Stimulated activated naive CD8-positive, alpha-beta T cell treated with anti-CD3 and anti-CD28 coated beads, Interleukin-15, Interleukin-2, amounts not matched to agents 100 U/mL and 50 U/mL, for 24 hours (primary cell): ENCODE results near the gene TOM1L2.
"Not testable (repeated sequence)": the region's sequence is repeated elsewhere in the genome, so short reads cannot be mapped to it uniquely, and the experiment has no call there.

Source experiments
- ATAC-seq: fragments of 150-1000 bp; cut with Tn5 transposase; one replicate; pipeline ENCODE4 v1.10.0; 2021
- DNase-seq: peaks from one replicate; pipeline ENCODE4 v3.0.0; 2021

The TOM1L2 gene

GRCh38 chr17:17943281-17943984, 28.8 kb downstream of the TOM1L2 start:
- no peak for DNase-seq
- ATAC-seq = no peak

GRCh38 chr17:17942846-17943245, 29.4 kb downstream of the TOM1L2 start:
- ATAC-seq = no peak
- no peak for DNase-seq

GRCh38 chr17:17941015-17941414, 31.2 kb downstream of the TOM1L2 start:
- no peak for DNase-seq

DNA sequence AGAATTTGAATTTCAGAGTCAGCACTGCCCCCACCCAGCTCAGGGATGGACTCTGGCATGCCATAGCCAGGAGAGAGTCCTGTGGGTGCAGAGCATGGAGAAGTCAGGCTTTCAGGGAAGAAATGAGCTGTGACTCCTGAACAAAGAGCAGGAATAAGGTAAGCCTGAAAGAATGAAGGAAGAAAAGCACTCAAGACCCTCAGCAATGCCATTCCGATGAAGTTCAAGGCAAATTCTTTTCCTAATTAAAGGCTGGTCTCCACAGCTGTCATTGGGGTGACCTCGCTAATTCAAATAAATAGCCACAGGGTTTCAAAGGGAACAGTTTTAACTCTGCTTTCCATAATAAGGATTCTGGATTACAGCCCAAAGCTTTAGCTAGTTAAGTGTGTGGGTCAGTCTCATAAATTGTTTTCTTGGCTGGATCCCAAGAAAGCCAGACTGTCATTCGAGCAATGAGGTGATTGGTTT, 31.7 kb downstream of the TOM1L2 start:
- ATAC-seq = no peak

More at GRCh38 chr17:17941015-17941414, 31.2 kb downstream of the TOM1L2 start:
- no peak for ATAC-seq

GRCh38 chr17:17939941-17940340, 32.3 kb downstream of the TOM1L2 start:
- not testable (repeated sequence) for ATAC-seq, DNase-seq

More for the DNA sequence above, 31.7 kb downstream of the TOM1L2 start:
- DNase-seq = no peak

GRCh38 chr17:17938388-17939107, 33.7 kb downstream of the TOM1L2 start:
- no peak for DNase-seq
- no peak for ATAC-seq

GRCh38 chr17:17937958-17938357, 34.2 kb downstream of the TOM1L2 start:
- no peak for DNase-seq
- no peak for ATAC-seq

DNA sequence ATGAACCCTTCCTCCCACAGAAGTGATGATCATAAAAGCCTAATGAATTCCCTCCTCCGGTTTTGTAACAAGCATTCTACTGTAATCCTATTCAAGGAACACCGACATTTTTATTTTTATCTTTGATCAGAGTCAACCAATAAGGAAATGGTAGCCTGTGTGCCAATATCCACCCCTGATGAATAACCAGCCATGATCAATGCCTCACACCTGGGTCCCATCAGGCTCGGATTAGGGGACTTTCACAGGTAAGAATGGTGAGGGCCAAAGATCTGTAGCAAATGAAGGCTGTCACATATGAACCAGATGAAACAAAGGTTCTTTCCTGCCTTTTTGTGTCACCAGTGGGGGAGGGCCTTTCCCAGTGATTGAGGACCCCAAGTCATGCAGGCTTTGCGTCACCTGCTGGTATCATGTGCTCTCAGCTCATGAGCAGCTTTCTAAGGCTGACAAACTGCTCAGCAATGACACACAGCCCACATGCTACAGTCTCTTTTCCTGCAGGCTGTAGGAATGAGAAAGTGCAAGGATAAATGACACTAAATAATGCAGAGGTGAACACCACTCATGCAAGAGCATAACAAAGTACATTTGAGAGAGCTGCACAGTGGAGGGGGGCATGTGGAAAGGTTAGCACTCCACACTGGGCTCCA, 34.9 kb downstream of the TOM1L2 start:
- DNase-seq = no peak
- ATAC-seq = no peak

DNA sequence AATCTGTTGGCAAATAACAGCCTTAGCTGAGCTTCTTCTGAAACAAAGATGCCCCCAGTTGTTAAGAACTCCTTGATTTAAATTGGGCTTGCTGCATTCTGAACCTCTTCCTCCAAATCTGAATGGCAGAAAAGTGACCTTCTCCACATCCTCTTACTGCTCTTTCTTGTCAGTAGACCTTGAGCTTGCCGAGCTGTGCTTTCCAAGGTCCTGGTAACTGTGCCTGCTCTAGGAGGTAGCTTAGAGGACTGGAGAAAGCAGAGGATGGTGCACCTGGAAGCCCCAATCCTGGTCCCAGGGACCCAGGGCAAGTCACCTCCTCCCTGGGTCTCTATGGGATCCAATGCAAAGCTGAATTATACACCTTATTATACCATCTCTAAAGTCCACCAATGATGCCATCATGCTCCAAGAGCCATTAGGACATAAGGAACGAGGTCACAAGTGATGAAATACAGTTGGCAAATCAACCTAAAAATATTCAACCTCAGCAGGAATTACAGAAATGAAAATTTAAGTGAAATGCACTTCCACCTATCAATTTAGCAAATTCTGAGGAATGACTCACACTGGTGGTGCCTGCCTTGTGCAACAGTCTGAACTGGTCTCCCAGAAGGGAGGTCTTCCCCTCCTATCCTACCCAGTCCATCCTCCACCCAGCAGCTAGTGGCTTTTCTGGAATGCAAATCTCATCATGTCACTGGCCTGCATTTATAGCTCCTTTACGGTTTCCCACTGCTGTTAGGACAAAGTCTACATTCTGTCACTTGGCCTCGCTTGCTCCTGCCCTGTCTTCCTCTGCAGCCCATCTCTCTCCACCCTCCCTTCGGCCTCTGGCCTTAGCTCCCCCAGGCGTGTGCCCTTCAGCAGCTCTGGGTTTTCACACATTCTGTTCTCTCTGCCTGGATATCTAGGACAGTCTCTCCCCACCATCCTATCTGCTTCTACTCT, 36.6 kb downstream of the TOM1L2 start:
- DNase-seq (no peak), ATAC-seq (no peak)

GRCh38 chr17:17934806-17935205, 37.4 kb downstream of the TOM1L2 start:
- DNase-seq = no peak
- ATAC-seq = no peak

DNA sequence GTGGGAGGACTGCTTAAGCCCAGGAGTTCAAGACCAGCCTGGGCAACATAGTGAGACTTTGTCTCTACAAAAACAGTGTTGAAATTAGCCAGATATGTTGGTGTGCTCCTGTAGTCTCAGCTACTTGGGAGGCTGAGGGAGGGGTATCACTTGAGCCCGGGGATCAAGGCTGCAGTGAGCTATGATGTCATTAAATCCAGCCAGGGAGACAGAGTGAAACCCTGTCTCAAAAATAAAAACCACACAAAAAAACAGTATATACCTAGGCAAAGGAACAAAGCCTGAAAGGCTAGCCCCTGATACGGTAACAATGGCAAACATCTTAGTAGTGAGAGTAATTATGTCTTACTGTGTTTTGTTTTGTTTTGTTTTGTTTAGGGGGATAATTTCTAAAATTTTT, 38.0 kb downstream of the TOM1L2 start:
- DNase-seq (no peak), ATAC-seq (peak; percentile 58)

DNA sequence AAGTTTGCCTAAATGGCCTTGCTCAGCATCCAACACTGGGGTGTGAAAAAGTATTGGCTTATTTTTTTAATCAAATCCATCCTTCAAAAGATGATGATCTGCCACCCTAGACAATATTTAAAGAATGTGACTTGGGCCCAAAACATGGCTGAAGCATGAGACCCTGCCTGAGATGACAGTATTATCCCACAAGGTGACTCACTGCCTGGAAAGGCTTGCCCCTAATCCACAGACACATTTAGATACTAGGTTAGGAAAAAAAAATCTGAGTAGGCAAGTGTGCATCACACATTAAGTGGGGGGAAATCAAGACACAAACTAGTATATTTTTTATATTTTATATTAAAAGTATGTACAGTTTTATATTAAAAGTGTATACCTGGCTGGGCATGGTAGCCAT, 38.4 kb downstream of the TOM1L2 start:
- ATAC-seq (peak; percentile 71), DNase-seq (no peak)

GRCh38 chr17:17931159-17931558, 41.0 kb downstream of the TOM1L2 start:
- ATAC-seq (no peak), DNase-seq (no peak)

DNA sequence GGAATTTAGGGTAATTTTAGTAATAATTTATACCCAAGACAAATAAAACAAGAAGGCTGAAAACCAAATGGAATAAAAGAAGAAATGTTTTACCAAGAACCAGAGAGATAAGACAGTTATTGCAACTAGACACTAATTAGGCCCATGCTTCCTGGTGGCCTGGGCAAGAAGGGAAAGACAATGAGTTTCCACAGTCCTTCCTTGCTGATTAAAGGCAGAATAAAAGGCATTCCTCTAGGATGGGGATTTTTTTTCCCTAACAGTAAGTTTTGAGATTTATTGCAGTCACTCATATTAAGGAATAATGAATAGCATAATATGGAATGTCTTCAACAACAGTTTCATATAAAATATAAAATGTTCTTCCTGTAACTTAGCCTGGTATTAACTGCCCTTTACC, 41.5 kb downstream of the TOM1L2 start:
- DNase-seq (no peak), ATAC-seq (no peak)

DNA sequence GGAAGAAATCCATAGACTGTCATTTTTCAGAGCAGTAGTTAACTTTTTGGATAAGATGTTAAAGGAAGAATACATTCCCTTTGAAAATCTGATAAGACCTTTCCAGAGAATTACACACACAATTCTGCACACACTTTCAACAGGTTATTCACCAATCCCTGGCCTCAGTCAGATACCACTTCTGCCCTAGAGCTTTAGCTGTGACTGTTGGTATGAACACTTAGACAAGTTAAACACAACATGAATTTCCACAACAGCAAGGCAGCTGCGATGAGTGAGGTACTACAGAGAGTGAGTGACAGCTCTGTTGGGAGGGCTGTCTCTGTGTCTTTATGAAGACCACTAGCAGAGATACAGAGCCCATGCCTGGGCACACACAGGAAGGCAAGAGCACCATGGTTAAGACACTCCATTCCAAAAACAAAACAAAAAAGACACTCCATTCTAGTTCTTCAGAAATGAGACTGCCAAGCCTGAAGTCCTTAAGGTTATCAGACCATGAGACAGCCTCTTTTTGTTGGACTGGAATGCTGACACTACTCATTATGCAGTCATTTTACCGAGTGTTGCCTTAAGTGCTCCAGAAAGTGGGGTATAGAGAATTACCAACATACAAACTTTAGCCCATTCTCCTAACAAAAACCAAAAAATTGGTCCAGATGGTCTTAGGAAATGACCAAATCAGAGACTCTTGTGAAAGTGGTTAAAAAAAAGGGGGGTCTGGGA, 42.4 kb downstream of the TOM1L2 start:
- no peak for ATAC-seq
- no peak for DNase-seq

- ATAC-seq (no peak), DNase-seq (no peak)
Measured at GRCh38 chr17:17928398-17929287, 43.6 kb downstream of the TOM1L2 start.

- DNase-seq (no peak), ATAC-seq (no peak)
Measured at GRCh38 chr17:17926840-17927449, 45.3 kb downstream of the TOM1L2 start.

GRCh38 chr17:17926036-17926435, 46.2 kb downstream of the TOM1L2 start:
- no peak for ATAC-seq
- no peak for DNase-seq

- ATAC-seq (no peak), DNase-seq (no peak)
Measured at GRCh38 chr17:17924857-17925250, 47.3 kb downstream of the TOM1L2 start.
